Transverse colon (tissue), 4 donors: ENCODE results near the gene INAFM2. TPM values are rescaled to one million over a fixed set of nuclear protein-coding genes. Genes with fewer than 3 reads are reported as not detected.

Source experiments
- DNase-seq: peaks from one replicate; pipeline ENCODE4 v3.0.0-alpha.2; 2019
- H3K27ac ChIP-seq, 4 donors: fragments of 200-600 bp; sonication (generic); 2 replicates each; pipeline ENCODE4 v1.5.1; 2016 to 2018; ENCODE audit warnings: inconsistent platforms in 4 of 4
- H3K27me3 ChIP-seq: fragments of 200-600 bp; sonication (generic); 2 replicates; pipeline ENCODE4 v1.5.1; 2017; ENCODE audit warnings: inconsistent platforms
- H3K36me3 ChIP-seq, 4 donors: fragments of 200-600 bp; sonication (generic); 2 replicates each; pipeline ENCODE4 v1.5.1; 2017 to 2019; ENCODE audit warnings: inconsistent platforms in 4 of 4
- H3K4me1 ChIP-seq, 4 donors: fragments of 200-600 bp; sonication (generic); 2 replicates each; pipeline ENCODE4 v1.5.1; 2017 to 2020; ENCODE audit warnings: inconsistent platforms in 4 of 4
- H3K4me3 ChIP-seq, 4 donors: fragments of 200-600 bp; sonication (generic); 1 replicate in 1 of 4; 2 replicates in 3 of 4; pipeline versions ENCODE4 v1.5.1 to v1.6.1; 2017 to 2019; ENCODE audit warnings: inconsistent platforms in 4 of 4
- H3K9me3 ChIP-seq, 2 donors: fragments of 200-600 bp; sonication (generic); 2 replicates each; pipeline ENCODE4 v1.5.1; 2017 to 2019; ENCODE audit warnings: inconsistent platforms in 2 of 2
- EP300 ChIP-seq: sonication (generic); formaldehyde crosslinking; IDR thresholded peaks from one replicate; pipeline ENCODE4 v1.6.1; 2017; ENCODE audit warnings: antibody characterized with exemption, low read depth
- POLR2A ChIP-seq: fragments of 450-650 bp; IDR thresholded peaks from one replicate; pipeline ENCODE4 v1.6.1; 2016; ENCODE audit warnings: antibody characterized with exemption, mild to moderate bottlenecking, moderate library complexity
- POLR2AphosphoS5 ChIP-seq, 3 donors: sonication (generic); formaldehyde crosslinking; IDR thresholded peaks; one replicate each; pipeline ENCODE4 v1.6.1; 2016; ENCODE audit warnings: antibody characterized with exemption in 3 of 3
- WGBS, 2 donors: methylation state at CpG; one replicate each; pipeline ENCODE4 v1.1.5; 2018; ENCODE audit warnings: low coverage in 1 of 2; 5-methylcytosine and 5-hydroxymethylcytosine counted together
- in situ Hi-C, 4 donors: fragments of 200-750 bp; cut with MboI; loops; one replicate each; pipeline versions ENCODE4 v1.15.0 to v1.15.1; 2017; ENCODE audit warnings: low sequenced_read_pairs in 3 of 4, low pct_ligation_motif_present in 1 of 4, low pct_unique_long_range_greater_than_20kb in 1 of 4
- intact Hi-C: fragments of 100-400 bp; cut with DNase I; formaldehyde crosslinking; loops from one replicate; pipeline ENCODE4 v1.15.1; 2023; ENCODE audit warnings: low total_unique reads
- total RNA-seq, 4 donors: library from RNA; depleted of rRNA; stranded (reverse); fragments of >200 nt; gene quantifications; one replicate each; pipeline ENCODE4 v1.1.0, GENCODE V29; 2016
- TF ChIP-seq, protein P1 (sequence below), 5 experiments: fragments of 200-600 bp in 3 of 5; fragments of 450-650 bp in 2 of 5; sonication (generic) in 3 of 5; IDR thresholded peaks; 1 replicate in 2 of 5; 2 replicates in 3 of 5; pipeline ENCODE4 v1.5.1; 2016 to 2017; ENCODE audit warnings: antibody characterized with exemption in 5 of 5, inconsistent platforms in 3 of 5, mild to moderate bottlenecking in 2 of 5, moderate library complexity in 1 of 5

Gene INAFM2
- total RNA-seq, 4 donors from 2014 or later: 14.5 to 62.1 (median 19.4) TPM

DNA sequence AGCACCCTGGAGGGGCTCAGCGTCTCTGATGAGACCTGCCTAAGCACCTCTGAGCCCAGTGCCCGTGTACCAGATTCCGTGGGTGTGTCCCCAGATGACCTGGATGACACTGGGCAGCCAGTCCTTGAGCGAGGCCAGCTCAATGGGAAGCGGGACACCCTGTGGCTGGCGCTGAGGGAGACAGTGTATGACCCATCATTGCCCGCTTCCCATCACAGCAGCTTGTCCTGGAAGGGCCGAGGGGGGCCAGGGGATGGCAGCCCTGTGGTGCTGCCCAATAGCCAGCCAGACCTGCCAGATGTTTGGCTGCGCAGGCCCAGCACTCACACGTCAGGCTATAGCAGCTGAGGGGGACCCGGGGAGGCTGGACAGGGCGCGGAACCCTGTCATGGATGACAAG, 46.5 kb downstream of the INAFM2 start:
- intact Hi-C loops: no loop called here
- 92% methylated on average over 8 of the region's 13 CpGs; no CpG with 5 or more reads in 1 of the 2 donors for WGBS, 2 donors

DNA sequence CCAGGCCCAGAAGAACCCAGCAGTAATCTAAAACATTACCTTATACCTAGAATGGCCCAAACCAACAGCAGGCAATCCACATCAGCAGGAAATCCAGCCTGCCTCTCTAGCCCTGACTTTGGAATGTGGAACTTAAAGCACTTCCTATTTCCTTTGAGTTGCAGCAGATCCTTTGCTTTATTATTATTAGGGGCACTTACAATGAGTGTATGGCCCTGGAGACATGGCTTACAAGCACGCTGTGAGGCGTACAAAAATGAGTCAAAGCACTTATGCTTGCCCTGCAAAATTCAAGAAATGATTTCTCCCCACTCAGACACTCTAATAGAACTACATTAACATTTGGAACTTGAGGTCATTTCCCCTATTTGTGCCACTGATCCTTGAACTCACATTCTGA, 49.5 kb downstream of the INAFM2 start:
- intact Hi-C loops (no loop called here), in situ Hi-C loops (no loop called here)
- TF ChIP-seq EP300 (no peak), POLR2A (no peak), POLR2AphosphoS5 (IDR thresholded peaks at IDR 0.05) (no peak)
- TF ChIP-seq, protein P1, sequence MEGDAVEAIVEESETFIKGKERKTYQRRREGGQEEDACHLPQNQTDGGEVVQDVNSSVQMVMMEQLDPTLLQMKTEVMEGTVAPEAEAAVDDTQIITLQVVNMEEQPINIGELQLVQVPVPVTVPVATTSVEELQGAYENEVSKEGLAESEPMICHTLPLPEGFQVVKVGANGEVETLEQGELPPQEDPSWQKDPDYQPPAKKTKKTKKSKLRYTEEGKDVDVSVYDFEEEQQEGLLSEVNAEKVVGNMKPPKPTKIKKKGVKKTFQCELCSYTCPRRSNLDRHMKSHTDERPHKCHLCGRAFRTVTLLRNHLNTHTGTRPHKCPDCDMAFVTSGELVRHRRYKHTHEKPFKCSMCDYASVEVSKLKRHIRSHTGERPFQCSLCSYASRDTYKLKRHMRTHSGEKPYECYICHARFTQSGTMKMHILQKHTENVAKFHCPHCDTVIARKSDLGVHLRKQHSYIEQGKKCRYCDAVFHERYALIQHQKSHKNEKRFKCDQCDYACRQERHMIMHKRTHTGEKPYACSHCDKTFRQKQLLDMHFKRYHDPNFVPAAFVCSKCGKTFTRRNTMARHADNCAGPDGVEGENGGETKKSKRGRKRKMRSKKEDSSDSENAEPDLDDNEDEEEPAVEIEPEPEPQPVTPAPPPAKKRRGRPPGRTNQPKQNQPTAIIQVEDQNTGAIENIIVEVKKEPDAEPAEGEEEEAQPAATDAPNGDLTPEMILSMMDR (IDR thresholded peaks at IDR 0.05): no peak
- 38 to 41% methylated on average over 2 of the region's 2 CpGs for WGBS, 2 donors
- Histone ChIP-seq H3K4me3 (no peak overlapping the region), H3K4me1 (peaks cover 3 to 4% (median 4%) of the 10 kb centered on the region in 4 donors), H3K27ac (no peak overlapping the region), H3K36me3 (no peaks in the 10 kb centered on the region), H3K27me3 (no peaks in the 10 kb centered on the region), H3K9me3 (no peaks in the 10 kb centered on the region)
- DNase-seq: no peak

More for the DNA sequence above, 46.5 kb downstream of the INAFM2 start:
- H3K36me3 ChIP-seq: no peaks in the 10 kb centered on the region
- H3K4me3 ChIP-seq: no peak overlapping the region
- no peaks in the 10 kb centered on the region for H3K27me3 ChIP-seq
- H3K4me1 ChIP-seq: peaks cover 10 to 17% (median 16%) of the 10 kb centered on the region in 4 donors
- in situ Hi-C loops: loop anchor here in 1 of 4 donors (10.0 kb wide), 1 partner anchor 55 kb away; no protein-coding TSS in a partner anchor
- no peak for DNase-seq
- TF ChIP-seq, protein P1 (IDR thresholded peaks at IDR 0.05): no peak
- TF ChIP-seq POLR2A: no peak
- TF ChIP-seq EP300: no peak
- no peak for TF ChIP-seq POLR2AphosphoS5 (IDR thresholded peaks at IDR 0.05)
- H3K27ac ChIP-seq: no peak overlapping the region
- no peaks in the 10 kb centered on the region for H3K9me3 ChIP-seq

Other genes with a start within 250 kb of the INAFM2 start
- 10 to 100 TPM; 13.3 to 35.4 (median 25.1) TPM for gene BMF, start 214.8 kb upstream of the INAFM2 start, total RNA-seq
- 10 to 100 TPM in 2 of 4 donors, 1 to 10 TPM in 2; 1.4 to 15.3 (median 8.6) TPM for gene BUB1B, start 162.6 kb upstream of the INAFM2 start, total RNA-seq
- gene PAK6, start 84.6 kb upstream of the INAFM2 start, total RNA-seq: 1 to 10 TPM; 3.0 to 7.5 (median 4.5) TPM
- not detected for gene ANKRD63, start 40.6 kb upstream of the INAFM2 start, total RNA-seq
- 100 to 1,000 TPM in 1 of 4 donors, 10 to 100 TPM in 2, 1 to 10 TPM in 1; 5.5 to 143 (median 12.0) TPM for gene PLCB2, start 15.8 kb upstream of the INAFM2 start, total RNA-seq
- 10 to 100 TPM; 22.0 to 49.4 (median 36.9) TPM for gene CCDC9B, start 17.2 kb downstream of the INAFM2 start, total RNA-seq
- gene PHGR1, start 27.3 kb downstream of the INAFM2 start, total RNA-seq: 1,000 to 10,000 TPM; 2,387 to 4,992 (median 3,189) TPM
- 10 to 100 TPM in 2 of 4 donors, 1 to 10 TPM in 2; 8.6 to 12.9 (median 10.9) TPM for gene DISP2, start 34.5 kb downstream of the INAFM2 start, total RNA-seq
- 10 to 100 TPM in 1 of 4 donors, 1 to 10 TPM in 3; 7.5 to 80.4 (median 8.3) TPM for gene KNSTRN, start 59.0 kb downstream of the INAFM2 start, total RNA-seq
- gene IVD, start 82.1 kb downstream of the INAFM2 start, total RNA-seq: 100 to 1,000 TPM in 1 of 4 donors, 10 to 100 TPM in 3; 51.4 to 122 (median 58.7) TPM
- 10 to 100 TPM in 3 of 4 donors, 1 to 10 TPM in 1; 9.0 to 35.5 (median 26.4) TPM for gene BAHD1, start 117.3 kb downstream of the INAFM2 start, total RNA-seq
- 1 to 10 TPM in 3 of 4 donors, not detected in 1; 2.9 to 8.8 (median 4.1) TPM for gene CHST14, start 147.3 kb downstream of the INAFM2 start, total RNA-seq
- 10 to 100 TPM; 31.0 to 53.1 (median 41.1) TPM for gene CCDC32, start 241.3 kb downstream of the INAFM2 start, total RNA-seq
- gene RPUSD2, start 245.6 kb downstream of the INAFM2 start, total RNA-seq: 10 to 100 TPM in 1 of 4 donors, 1 to 10 TPM in 3; 6.7 to 19.3 (median 7.8) TPM